Globus pallidus (tissue), 1 donor: ENCODE measurements around the gene RRM1.
"Not testable (repeated sequence)": the region's sequence is repeated elsewhere in the genome, so short reads cannot be mapped to it uniquely, and the experiment has no call there.

ENCODE experiments used
- DNase-seq: peaks from one replicate; pipeline ENCODE4 v3.0.0-alpha.2; 2015; ENCODE audit warnings: low spot score

The RRM1 gene

GRCh38 chr11:4083198-4083597 is 11.4 kb upstream of the RRM1 start:
- no peak for DNase-seq

GRCh38 chr11:4084406-4085125 is 10.0 kb upstream of the RRM1 start:
- DNase-seq: no peak

GRCh38 chr11:4085575-4085974 is 9.0 kb upstream of the RRM1 start:
- no peak for DNase-seq

GRCh38 chr11:4086575-4087353 is 7.8 kb upstream of the RRM1 start:
- no peak for DNase-seq

GRCh38 chr11:4087551-4087950 is 7.0 kb upstream of the RRM1 start:
- DNase-seq: no peak

DNA sequence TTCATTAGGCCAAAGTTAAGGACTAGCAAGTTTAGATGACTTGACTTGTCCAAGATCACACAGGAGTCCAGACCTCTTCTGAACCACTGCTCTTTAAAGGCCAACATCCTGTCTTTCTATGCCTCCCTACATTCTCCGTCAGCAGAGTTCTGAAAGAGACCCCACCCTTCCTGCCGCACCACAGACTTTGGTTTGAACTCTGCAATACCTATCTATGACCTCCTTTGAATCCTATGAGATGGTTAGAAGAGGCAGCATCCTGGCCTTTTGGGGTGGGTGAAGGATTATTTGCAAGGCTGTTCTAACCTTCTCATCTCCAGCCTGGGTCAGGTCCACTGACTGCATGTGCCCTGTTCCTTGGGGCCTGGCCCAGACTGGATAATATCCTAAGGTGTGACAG is 4.3 kb upstream of the RRM1 start:
- DNase-seq: no peak

- DNase-seq: no peak
These were observed 2.6 kb upstream of the RRM1 start for GRCh38 chr11:4092026-4092425.

DNA sequence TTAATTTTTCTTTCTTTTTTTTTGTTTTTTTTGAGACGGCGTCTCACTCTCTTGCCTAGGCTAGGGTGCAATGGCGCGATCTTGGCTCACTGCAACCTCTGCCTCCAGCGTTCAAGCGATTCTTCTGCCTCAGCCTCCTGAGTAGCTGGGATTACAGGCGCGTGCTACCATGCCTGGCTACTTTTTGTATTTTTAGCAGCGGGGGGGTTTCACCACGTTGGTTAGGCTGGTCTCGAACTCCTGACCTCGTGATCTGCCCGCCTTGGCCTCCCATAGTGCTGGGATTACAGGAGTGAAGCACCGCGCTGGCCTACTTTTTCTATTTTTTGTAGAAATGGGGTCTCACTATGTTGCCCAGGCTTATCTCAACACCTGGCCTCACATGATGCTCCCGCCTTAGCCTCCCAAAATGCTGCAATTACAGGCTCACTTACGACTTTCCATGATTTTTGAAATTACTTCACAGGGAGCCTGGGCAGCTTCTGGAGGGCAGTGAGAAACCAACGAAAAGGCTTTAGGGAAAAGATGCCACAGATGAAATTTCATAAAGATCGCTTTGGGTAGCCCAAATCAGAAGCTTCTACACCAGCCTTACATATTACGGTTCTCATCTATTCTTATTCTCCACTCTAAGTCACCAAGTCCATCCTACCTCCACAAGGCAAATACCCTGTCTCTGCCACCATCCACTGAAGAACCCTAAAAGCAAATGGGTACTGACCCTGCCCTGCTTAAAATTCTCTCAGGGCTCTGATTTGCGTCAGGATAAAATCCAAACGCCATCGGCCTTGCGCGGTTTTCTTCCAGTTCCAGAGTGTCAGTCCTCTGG is 866 bp upstream of the RRM1 start:
- no peak for DNase-seq

GRCh38 chr11:4095509-4096230 is 1.1 kb downstream of the RRM1 start:
- peak; percentile 16 for DNase-seq

DNA sequence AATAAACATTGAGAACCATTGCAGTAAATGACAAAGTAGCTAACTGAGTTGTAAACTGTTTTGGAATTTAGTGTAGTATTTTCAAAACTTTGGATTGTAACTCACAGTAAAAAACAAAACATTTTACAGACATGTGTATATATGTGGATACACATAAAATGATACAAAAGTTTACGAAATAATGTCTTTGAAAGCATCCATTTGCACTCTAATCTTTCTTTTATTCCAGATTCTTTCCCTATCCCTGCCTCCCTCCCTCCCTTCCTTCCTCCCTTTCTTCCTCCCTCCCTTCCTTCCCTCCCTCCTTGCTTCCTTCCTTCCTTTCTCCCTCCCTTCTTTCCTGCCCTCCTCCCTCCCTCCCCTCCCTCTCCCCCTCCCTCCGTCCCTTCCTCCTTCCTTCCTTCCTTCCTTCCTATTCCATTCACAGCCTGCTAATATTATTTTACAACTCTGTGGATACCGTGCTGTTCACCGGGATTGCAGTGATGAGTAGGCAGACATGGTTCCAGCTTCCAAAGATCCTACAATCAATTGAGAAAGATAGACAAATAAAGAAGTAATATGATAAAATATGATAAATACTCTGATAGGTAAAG is 3.5 kb downstream of the RRM1 start:
- DNase-seq: no peak

- DNase-seq: no peak
These were observed 8.1 kb downstream of the RRM1 start for GRCh38 chr11:4102711-4103110.

- no peak for DNase-seq
These were observed 8.7 kb downstream of the RRM1 start for GRCh38 chr11:4103269-4103668.

- DNase-seq: no peak
These were observed 11.3 kb downstream of the RRM1 start for GRCh38 chr11:4105916-4106315.

DNA sequence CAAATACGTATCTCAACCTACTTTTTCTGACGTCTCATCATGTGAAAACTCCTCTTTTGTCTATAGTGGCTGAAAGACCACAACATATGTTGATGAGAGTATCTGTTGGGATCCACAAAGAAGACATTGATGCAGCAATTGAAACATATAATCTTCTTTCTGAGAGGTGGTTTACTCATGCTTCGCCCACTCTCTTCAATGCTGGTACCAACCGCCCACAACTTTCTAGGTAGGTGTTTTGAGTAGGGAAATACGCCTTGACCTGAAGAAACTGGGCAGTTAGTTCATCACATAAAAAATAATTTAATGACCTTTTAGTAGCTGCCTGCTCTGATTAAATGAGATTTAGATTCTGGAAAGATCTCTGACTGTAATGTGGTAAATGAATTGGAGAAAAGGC is 17.2 kb downstream of the RRM1 start:
- DNase-seq: no peak

DNA sequence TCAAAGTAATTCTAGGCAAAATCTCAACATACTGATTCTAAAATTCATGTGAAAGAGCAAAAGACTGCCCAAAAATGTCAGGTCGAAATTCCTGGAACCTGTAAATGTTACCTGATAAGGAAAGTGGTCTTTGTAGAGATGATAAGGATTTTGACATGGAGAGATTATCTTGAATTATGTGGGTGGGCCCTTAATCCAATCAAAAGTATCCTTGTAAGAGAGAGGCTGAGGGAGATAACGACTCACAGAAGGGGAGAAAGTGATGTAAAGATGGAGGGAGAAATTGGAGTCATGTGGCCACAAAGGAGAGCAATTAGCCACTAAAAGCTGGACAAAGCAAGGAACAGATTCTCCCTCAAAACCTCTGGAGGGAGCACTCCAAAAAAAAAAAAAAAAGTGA is 20.5 kb downstream of the RRM1 start:
- no peak for DNase-seq

- DNase-seq: no peak
These were observed 23.5 kb downstream of the RRM1 start for GRCh38 chr11:4118107-4118506.

DNA sequence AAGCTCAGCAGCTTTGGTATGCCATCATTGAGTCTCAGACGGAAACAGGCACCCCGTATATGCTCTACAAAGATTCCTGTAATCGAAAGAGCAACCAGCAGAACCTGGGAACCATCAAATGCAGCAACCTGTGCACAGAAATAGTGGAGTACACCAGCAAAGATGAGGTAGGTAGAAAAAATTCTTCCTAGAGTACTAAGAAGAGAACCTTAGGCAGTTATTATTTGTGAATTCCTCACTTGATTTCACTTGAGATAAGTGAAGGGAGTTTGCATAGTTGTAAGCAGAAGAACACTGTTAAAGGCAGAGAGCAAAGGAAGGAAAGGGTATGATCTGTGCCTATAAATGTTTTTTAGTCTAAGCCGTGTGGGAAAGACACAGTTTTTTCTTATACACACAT is 28.6 kb downstream of the RRM1 start:
- DNase-seq: no peak

DNA sequence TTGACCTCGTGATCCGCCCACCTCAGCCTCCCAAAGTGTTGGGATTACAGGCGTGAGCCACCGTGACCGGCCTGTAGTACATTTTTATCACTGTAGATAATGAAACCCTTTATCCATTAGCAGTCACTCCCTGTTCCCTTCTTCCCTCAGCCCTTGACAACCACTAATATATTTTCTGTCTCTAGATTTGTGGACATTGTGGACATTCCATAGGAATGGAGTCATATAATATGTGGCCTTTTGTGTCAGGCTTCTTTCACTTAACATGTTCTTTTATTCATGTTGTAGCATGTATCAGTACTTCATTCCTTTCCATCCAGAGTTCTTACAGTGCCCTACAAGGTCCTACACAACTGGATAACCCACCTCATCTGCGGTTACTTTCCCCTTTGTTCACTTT is 30.5 kb downstream of the RRM1 start:
- DNase-seq: no peak

- DNase-seq: no peak
These were observed 32.8 kb downstream of the RRM1 start for GRCh38 chr11:4127357-4127756.

DNA sequence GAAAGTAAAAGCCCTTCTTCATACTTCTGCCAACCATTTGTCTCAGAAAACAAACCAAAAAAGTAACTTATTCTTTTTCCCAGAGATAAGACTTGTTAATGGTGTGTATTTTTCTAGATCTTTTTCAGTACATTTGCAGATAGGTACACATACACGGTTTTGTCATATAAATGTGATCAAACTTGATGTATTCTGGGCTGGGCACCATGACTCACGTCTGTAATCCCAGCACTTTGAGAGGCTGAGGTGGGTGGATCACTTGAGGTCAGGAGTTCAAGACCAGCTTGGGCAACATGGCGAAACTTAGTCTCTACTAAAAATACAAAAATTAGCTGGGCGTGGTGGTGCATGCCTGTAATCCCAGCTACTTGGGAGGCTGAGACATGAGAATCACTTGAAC is 35.6 kb downstream of the RRM1 start:
- DNase-seq: not testable (repeated sequence)

DNA sequence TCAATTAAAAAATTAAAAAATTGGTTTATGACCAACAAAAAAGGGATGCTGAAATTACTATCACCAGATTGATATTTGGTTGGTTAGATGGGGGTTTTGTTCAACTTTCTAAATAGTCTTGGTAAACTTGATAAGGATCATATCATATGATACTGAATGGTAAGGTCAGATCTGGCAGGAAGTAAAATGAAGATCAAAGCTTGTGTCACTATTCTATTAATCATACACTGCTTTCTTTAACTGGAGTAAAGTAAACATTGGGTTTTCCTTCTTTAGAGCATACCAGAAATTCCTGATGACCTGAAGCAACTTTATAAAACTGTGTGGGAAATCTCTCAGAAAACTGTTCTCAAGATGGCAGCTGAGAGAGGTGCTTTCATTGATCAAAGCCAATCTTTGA is 40.2 kb downstream of the RRM1 start:
- no peak for DNase-seq

GRCh38 chr11:4138497-4138896 is 43.9 kb downstream of the RRM1 start:
- no peak for DNase-seq
